ENCODE results near the gene SNAPC1. TPM values are rescaled to one million over a fixed set of nuclear protein-coding genes. Genes with fewer than 3 reads are reported as not detected.

Gene SNAPC1
- total RNA-seq, 1 experiment from 2014 or later = 8.6 TPM

DNA sequence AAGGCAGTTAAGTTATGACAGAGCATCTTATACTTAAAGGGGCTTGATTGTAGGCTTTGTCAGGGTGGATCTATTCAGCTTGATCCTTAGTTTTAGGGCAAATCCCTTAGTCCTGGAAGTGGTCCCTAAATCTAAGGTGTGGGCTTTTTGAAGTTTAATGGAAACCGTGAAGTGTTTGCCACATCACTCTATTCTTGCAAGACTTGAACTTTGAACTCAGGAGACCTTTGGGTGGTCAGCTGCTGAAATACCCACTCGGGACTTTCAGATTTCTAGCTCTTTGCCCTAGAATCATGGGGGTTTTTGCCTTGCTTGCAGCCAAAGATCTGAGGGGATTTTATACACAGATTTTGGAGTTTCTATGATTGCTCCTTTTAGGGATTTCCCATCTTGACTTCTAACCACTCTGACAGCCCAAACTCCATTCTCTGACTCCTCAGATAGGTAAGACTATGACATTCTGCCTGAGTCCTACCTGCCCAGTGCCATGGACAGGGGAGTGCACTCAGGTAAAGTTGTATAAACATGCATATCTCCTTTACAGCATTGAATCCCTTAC, 39.9 kb downstream of the SNAPC1 start:
- intact Hi-C loops (cut with micrococcal nuclease; ENCODE audit: unreplicated experiment) = no loop called here
- TF ChIP-seq CTCF (IDR thresholded peaks at IDR 0.05) = no peak
- TF ChIP-seq, protein P1, sequence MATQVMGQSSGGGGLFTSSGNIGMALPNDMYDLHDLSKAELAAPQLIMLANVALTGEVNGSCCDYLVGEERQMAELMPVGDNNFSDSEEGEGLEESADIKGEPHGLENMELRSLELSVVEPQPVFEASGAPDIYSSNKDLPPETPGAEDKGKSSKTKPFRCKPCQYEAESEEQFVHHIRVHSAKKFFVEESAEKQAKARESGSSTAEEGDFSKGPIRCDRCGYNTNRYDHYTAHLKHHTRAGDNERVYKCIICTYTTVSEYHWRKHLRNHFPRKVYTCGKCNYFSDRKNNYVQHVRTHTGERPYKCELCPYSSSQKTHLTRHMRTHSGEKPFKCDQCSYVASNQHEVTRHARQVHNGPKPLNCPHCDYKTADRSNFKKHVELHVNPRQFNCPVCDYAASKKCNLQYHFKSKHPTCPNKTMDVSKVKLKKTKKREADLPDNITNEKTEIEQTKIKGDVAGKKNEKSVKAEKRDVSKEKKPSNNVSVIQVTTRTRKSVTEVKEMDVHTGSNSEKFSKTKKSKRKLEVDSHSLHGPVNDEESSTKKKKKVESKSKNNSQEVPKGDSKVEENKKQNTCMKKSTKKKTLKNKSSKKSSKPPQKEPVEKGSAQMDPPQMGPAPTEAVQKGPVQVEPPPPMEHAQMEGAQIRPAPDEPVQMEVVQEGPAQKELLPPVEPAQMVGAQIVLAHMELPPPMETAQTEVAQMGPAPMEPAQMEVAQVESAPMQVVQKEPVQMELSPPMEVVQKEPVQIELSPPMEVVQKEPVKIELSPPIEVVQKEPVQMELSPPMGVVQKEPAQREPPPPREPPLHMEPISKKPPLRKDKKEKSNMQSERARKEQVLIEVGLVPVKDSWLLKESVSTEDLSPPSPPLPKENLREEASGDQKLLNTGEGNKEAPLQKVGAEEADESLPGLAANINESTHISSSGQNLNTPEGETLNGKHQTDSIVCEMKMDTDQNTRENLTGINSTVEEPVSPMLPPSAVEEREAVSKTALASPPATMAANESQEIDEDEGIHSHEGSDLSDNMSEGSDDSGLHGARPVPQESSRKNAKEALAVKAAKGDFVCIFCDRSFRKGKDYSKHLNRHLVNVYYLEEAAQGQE (IDR thresholded peaks at IDR 0.05; ENCODE audit: insufficient read depth in 1 of 2, low read depth in 2 of 2, low read length in 1 of 2) = no peak
- no peak for ATAC-seq
- POLR2A ChIA-PET = no interaction called here
- H3K27me3 ChIP-seq (ENCODE audit: control insufficient read depth, insufficient read depth, low read length) = no peaks in the 10 kb centered on the region
- H3K27ac ChIP-seq (ENCODE audit: low read length) = no peak overlapping the region
- CTCF ChIA-PET = no interaction called here
- H3K9me3 ChIP-seq (ENCODE audit: control insufficient read depth, insufficient read depth, low read depth, low read length) = no peaks in the 10 kb centered on the region
- no TSS peak for BruUV-seq (replicated peaks)
- no peaks in the 10 kb centered on the region for H3K4me1 ChIP-seq (ENCODE audit: control insufficient read depth, insufficient read depth, low read length)
- in situ Hi-C loops (cut with HindIII; ENCODE audit: low pct_unique_long_range_greater_than_20kb, low sequenced_read_pairs) = no loop called here
- no peak for DNase-seq (ENCODE audit: low read depth, low spot score)
- no peak overlapping the region for H3K4me3 ChIP-seq (ENCODE audit: low read depth in 2 of 2, low read length in 2 of 2)
- H3K36me3 ChIP-seq (ENCODE audit: control insufficient read depth, insufficient read depth, low read length) = no peaks in the 10 kb centered on the region

DNA sequence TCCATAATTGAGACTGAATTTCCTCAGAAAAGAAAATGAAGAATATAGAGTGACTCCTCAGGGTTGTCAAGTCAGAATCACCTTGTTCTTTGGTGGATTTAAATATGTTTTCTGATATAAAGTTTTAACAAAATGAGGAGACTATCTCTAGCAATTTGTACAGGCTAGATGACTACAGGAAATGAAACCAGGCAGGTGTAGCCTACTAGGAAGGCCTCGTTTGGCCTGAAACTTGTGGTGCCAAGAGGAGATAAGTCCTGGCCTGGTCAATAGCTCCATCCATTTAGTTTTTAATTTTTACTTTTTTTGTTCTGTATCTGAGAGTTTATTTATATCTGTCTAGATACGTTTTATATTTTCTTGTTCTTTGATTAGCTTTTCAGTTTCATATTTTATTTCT, 41.5 kb downstream of the SNAPC1 start:
- ATAC-seq = no peak
- no peaks in the 10 kb centered on the region for H3K27me3 ChIP-seq (ENCODE audit: control insufficient read depth, insufficient read depth, low read length)
- ChIA-PET CTCF (no interaction called here), POLR2A (no interaction called here)
- BruUV-seq (replicated peaks) = no TSS peak
- no peaks in the 10 kb centered on the region for H3K36me3 ChIP-seq (ENCODE audit: control insufficient read depth, insufficient read depth, low read length)
- no peak overlapping the region for H3K4me3 ChIP-seq (ENCODE audit: low read depth in 2 of 2, low read length in 2 of 2)
- no peak overlapping the region for H3K27ac ChIP-seq (ENCODE audit: low read length)
- intact Hi-C loops (cut with micrococcal nuclease; ENCODE audit: unreplicated experiment) = no loop called here
- DNase-seq (ENCODE audit: low read depth, low spot score) = no peak
- TF ChIP-seq POLR2AphosphoS5 (IDR thresholded peaks at IDR 0.05; ENCODE audit: low read depth, low read length) = no peak
- TF ChIP-seq TCF7L2 (IDR thresholded peaks at IDR 0.05; ENCODE audit: low read depth, low read length) = no peak
- no peak for TF ChIP-seq SIN3A (IDR thresholded peaks at IDR 0.05; ENCODE audit: borderline replicate concordance, insufficient read depth, low read depth, low read length)
- no peak for TF ChIP-seq CTCF (IDR thresholded peaks at IDR 0.05)
- TF ChIP-seq, protein P1 (IDR thresholded peaks at IDR 0.05; ENCODE audit: insufficient read depth in 1 of 2, low read depth in 2 of 2, low read length in 1 of 2) = no peak
- no peaks in the 10 kb centered on the region for H3K4me1 ChIP-seq (ENCODE audit: control insufficient read depth, insufficient read depth, low read length)
- H3K9me3 ChIP-seq (ENCODE audit: control insufficient read depth, insufficient read depth, low read depth, low read length) = no peaks in the 10 kb centered on the region
- in situ Hi-C loops (cut with HindIII; ENCODE audit: low pct_unique_long_range_greater_than_20kb, low sequenced_read_pairs) = no loop called here
